Activated T-cell treated with anti-CD3 and anti-CD28 coated beads for 48 hours (primary cell): ENCODE data around the gene L3MBTL2.
"Not testable (repeated sequence)": the region's sequence is repeated elsewhere in the genome, so short reads cannot be mapped to it uniquely, and the experiment has no call there.

Source experiments
- DNase-seq: peaks from one replicate; pipeline ENCODE4 v3.0.0-alpha.2; 2020; ENCODE audit warnings: low read depth

The L3MBTL2 gene

DNA sequence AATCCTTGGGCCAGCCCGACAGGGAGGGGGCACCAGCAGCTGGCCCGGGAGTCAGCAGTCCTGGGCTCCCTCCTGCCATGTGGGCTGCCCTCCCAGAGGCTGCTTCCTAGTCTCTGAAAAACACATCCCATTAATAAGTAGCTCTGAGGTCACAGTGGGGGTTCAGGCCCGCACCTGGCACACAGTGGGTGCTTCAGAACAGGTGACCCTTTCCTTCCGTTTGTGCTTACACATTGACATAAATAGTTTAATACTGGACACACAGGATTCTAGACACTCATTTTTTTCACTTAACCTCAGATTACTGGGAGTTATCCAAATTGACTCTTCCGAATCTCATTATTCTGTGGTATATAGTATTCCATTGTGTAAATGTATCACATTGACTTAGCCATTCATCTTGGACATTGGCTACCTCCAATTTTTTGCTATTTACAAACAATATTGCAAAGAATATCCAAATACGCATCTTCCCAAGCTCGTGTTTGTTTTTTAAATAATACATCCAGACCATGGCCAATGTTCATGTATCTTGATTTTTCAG lies 36.1 kb downstream of the L3MBTL2 start:
- no peak for DNase-seq

GRCh38 chr22:41242396-41243117 lies 37.4 kb downstream of the L3MBTL2 start:
- no peak for DNase-seq

DNA sequence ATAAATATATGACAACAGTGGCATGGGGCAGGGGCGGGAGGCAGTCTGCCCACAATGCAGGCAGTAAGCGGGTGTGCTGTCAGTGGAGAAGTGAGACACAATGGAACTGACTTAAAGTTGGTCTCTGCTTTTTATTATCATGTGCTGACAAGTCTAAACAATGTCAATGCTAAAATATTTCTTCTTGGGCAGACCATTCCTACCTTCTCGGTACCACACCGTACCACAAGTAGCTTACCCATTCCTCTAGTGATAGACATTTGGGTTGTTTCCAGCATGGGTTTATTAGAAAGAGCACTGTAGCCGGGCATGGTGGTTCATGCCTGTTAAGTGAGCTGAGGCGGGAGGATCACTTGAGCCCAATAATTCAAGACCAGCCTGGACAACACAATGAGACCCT lies 38.2 kb downstream of the L3MBTL2 start:
- no peak for DNase-seq

DNA sequence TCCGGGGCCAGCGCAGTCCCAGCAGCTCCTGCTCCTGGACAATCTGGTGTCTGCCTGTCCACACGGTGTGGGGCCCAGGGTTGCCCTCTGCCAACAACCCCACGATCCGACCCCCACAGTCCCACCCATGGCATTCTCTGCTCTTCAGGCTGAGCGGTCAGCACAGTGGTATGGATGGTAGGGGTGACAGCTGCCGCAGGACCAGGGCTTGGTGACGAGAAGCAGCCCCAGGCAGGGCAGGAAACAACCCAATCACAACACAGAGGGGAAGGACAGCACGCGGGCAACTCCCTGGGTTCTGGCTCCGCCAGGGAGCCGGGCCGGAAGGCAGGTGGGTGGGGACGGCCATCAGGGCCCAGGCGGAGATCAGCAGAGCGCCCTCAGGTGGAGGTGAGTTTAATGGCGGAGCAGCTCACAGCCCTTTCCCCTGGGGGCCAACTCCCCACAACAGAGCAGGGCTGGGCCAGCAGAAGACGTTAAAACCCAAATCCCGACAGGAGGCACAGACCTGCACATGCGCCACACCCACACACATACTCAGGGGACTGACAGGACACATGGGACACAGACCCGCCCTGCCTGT lies 40.9 kb downstream of the L3MBTL2 start:
- DNase-seq = no peak

DNA sequence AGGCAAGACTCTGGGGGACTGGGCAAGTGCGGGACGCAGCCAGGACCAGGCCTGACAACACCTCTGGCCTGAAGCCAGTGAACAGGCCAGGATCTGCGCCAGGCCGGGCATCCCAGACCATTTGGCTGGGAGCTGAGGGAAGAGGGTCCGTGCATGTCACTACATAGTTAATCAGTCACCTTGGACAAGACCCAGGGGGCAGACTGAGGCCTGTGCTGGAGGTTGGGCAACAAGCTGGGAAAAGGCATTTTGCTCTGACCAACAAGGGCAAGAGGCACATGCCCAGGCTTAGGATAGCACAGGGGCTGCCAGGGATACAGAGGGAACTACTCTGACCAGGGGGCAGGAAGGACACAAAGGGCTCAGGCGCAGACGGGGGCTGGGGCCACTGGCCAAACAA lies 42.6 kb downstream of the L3MBTL2 start:
- no peak for DNase-seq

- DNase-seq = no peak
These were observed 43.2 kb downstream of the L3MBTL2 start for GRCh38 chr22:41248314-41248713.

DNA sequence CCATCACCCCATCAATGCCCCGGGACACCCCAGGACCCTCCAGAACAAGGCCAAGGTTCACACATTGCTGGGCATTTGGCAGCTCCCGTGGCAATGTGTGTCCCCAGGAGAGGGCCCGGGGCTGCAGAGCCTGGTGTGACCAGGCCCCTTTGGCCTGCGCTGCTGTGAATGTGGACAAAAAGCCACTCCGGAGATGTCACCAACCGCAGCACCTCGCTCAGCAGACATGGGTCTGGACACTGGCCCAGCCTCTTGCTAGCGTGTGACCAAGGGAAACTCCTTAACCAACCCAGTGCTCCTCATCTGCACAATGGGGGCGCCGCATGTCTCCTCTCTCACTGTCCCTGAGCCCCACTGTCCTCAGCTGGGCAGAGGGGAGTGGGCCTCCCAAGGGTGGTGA lies 43.6 kb downstream of the L3MBTL2 start:
- DNase-seq = no peak

DNA sequence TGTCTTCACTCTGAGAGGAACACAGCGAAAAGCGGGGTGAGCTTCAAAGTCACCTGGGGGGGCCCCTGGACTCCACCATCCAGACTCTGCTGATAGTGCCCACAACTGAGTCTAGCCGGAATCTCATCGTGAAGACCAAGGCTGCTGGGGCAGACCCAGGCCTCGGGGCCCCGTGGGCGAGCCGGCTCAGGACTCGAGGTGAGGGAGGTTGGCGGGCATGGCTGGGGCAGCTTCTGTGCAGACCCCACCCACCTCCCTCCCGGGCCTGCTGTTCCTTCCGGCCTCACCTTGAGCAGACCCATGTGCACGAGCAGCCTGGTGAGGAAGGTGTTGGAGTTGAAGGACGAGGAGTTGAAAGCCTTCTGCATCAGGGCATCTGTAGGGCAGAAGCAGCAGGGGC lies 44.3 kb downstream of the L3MBTL2 start:
- DNase-seq = no peak

GRCh38 chr22:41250127-41250526 lies 45.0 kb downstream of the L3MBTL2 start:
- no peak for DNase-seq

GRCh38 chr22:41252365-41252764 lies 47.3 kb downstream of the L3MBTL2 start:
- DNase-seq = no peak

GRCh38 chr22:41254230-41254629 lies 49.1 kb downstream of the L3MBTL2 start:
- DNase-seq = no peak

- no peak for DNase-seq
These were observed 51.4 kb downstream of the L3MBTL2 start for GRCh38 chr22:41256254-41257253.

- DNase-seq = no peak
These were observed 52.6 kb downstream of the L3MBTL2 start for GRCh38 chr22:41257696-41258095.

DNA sequence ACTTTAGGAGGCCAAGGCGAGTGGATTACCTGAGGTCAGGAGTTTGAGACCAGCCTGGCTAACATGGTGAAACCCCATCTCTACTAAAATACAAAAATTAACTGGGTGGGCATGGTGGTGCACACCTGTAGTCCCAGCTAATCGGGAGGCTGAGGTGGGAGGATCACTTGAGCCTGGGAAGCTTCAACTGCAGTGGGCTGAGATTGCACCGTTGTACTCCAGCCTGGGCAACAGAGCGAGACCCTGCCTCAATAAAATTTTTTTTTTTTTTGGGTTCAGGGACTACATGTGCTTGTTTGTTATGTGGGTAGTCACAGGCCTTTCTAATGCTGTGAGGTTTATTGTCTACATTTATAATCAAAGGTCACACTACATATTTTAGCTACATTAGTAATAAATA lies 54.6 kb downstream of the L3MBTL2 start:
- not testable (repeated sequence) for DNase-seq

DNA sequence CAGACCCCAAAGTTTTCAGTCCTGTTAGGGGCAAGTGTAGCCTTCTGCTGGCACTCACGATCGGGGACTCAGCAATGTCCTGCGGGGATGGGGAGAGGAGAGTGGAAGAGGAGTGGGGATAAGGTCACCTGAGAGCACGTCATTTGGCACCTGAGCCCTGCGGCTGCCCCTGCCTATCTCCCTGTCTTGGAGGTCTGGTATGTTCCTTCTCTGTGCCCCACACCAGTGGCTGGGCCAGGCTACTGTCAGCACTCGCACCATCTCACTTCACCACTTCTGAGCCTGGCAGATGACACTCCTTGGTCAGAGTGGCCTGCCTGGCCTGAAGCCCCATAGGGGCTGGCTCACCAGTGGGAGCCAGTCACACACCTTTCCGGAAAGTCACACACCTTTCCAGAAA lies 55.8 kb downstream of the L3MBTL2 start:
- no peak for DNase-seq

- DNase-seq = no peak
These were observed 56.6 kb downstream of the L3MBTL2 start for GRCh38 chr22:41261541-41262249.

DNA sequence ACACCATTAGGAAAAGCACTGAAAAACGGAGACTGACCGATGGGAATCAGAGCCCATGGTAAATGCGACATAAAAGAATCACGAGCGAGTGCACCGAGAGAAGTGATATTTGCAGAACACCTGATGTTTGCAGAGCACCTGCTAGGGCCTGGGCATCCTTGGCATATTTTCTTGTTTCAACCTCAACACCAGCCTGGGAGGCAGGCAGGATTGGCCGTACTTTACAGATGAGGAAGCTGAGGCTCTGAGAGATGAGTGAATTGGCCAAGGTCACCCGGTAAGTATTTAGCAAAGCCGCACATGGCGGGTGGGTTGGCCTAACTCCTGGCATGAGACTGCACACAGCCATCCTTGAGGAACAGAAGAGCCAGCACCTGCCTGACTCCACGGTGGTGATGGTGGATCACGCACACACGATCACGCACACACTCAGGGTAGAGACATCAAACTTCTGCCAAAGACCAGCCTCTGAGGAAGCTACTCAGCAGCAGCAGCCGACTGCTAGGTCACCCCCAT lies 57.2 kb downstream of the L3MBTL2 start:
- DNase-seq = no peak

- no peak for DNase-seq
These were observed 58.6 kb downstream of the L3MBTL2 start for GRCh38 chr22:41263704-41264103.

DNA sequence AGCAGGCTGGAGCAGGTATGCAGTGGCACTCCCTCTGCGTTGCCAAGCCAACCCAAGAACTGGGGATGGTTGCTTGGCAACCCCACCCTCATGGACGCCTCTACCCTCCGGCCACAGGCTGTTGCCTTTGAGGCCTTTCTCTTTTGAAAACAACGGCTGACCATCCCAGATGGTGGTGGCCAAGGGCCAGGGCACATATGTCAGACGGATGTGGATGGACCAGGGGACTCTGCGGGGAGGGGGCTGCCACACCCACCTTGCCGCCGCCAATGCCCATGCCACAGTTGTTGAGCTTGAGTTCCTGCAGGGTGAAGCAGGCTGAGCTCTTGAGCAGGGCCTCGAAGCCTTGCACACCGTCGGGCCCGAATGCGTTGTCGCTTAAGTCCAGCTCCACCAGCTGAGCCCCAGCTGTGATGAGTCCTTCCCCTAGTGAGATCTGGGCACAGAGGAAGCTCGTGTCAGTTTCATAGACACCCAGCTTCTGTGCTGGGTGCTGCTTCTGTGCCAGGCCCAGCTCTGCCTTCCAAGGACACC lies 59.4 kb downstream of the L3MBTL2 start:
- no peak for DNase-seq

GRCh38 chr22:41267958-41268357 lies 62.8 kb downstream of the L3MBTL2 start:
- no peak for DNase-seq

DNA sequence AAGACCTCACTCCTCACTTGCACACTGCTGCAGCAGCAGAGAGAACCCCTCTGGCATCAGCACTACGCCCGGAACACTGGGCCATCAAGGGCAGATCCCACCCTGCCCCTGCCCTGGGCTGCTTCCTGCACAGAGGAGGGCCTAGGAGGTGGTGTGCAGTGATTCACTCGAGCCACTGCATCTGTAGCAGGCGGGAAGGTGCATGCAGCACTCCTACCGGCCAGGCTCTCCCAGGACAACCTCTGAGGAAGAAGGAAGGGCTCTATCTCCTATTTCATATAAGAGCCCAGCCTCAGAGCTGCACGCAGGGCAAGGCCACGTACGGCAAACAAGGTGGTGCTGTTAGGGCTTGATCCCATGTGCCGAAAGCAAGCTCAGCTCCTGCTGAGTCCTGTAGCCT lies 66.7 kb downstream of the L3MBTL2 start:
- no peak for DNase-seq
